PFSK-1 (cell line): ENCODE measurements around the gene HSF5.

Experiments used
- FOXP2 ChIP-seq: optimal IDR thresholded peaks from 2 replicates; pipeline ENCODE3; 2011; ENCODE audit warnings: borderline replicate concordance, control low read depth, inconsistent platforms; ENCODE audit not compliant: insufficient read depth; ENCODE audit errors: extremely low read length, extremely low read depth
- POLR2AphosphoS5 ChIP-seq: IDR thresholded peaks from 2 replicates; pipeline ENCODE4 v1.6.1; 2012; ENCODE audit warnings: low read depth, mild to moderate bottlenecking, control low read depth, low read length, moderate library complexity
- SIN3A ChIP-seq: IDR thresholded peaks from 2 replicates; pipeline ENCODE4 v1.6.1; 2012; ENCODE audit warnings: mild to moderate bottlenecking, low read length, moderate library complexity, borderline replicate concordance; ENCODE audit not compliant: insufficient read depth
- TAF1 ChIP-seq: IDR thresholded peaks from 2 replicates; pipeline ENCODE4 v1.6.1; 2012; ENCODE audit warnings: low read length, control low read depth, borderline replicate concordance; ENCODE audit not compliant: insufficient read depth
- TF ChIP-seq, protein P1 (sequence below), 2 experiments: IDR thresholded peaks; 2 replicates each; pipeline versions ENCODE4 v1.6.1 to v1.8.0; 2011 to 2012; ENCODE audit warnings: low read depth in 2 of 2, low read length in 2 of 2, control low read depth in 1 of 2, inconsistent platforms in 1 of 2, mild to moderate bottlenecking in 1 of 2, moderate library complexity in 1 of 2; ENCODE audit not compliant: insufficient read depth in 1 of 2

The HSF5 gene

GRCh38 chr17:58493506-58493905 lies 5.3 kb upstream of the HSF5 start:
- TF ChIP-seq TAF1 (no peak), POLR2AphosphoS5 (no peak), FOXP2 (no peak), SIN3A (no peak)
- TF ChIP-seq, protein P1, sequence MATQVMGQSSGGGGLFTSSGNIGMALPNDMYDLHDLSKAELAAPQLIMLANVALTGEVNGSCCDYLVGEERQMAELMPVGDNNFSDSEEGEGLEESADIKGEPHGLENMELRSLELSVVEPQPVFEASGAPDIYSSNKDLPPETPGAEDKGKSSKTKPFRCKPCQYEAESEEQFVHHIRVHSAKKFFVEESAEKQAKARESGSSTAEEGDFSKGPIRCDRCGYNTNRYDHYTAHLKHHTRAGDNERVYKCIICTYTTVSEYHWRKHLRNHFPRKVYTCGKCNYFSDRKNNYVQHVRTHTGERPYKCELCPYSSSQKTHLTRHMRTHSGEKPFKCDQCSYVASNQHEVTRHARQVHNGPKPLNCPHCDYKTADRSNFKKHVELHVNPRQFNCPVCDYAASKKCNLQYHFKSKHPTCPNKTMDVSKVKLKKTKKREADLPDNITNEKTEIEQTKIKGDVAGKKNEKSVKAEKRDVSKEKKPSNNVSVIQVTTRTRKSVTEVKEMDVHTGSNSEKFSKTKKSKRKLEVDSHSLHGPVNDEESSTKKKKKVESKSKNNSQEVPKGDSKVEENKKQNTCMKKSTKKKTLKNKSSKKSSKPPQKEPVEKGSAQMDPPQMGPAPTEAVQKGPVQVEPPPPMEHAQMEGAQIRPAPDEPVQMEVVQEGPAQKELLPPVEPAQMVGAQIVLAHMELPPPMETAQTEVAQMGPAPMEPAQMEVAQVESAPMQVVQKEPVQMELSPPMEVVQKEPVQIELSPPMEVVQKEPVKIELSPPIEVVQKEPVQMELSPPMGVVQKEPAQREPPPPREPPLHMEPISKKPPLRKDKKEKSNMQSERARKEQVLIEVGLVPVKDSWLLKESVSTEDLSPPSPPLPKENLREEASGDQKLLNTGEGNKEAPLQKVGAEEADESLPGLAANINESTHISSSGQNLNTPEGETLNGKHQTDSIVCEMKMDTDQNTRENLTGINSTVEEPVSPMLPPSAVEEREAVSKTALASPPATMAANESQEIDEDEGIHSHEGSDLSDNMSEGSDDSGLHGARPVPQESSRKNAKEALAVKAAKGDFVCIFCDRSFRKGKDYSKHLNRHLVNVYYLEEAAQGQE (IDR thresholded peaks at IDR 0.05; ENCODE audit: insufficient read depth in 1 of 2, low read depth in 2 of 2, low read length in 2 of 2) = no peak

DNA sequence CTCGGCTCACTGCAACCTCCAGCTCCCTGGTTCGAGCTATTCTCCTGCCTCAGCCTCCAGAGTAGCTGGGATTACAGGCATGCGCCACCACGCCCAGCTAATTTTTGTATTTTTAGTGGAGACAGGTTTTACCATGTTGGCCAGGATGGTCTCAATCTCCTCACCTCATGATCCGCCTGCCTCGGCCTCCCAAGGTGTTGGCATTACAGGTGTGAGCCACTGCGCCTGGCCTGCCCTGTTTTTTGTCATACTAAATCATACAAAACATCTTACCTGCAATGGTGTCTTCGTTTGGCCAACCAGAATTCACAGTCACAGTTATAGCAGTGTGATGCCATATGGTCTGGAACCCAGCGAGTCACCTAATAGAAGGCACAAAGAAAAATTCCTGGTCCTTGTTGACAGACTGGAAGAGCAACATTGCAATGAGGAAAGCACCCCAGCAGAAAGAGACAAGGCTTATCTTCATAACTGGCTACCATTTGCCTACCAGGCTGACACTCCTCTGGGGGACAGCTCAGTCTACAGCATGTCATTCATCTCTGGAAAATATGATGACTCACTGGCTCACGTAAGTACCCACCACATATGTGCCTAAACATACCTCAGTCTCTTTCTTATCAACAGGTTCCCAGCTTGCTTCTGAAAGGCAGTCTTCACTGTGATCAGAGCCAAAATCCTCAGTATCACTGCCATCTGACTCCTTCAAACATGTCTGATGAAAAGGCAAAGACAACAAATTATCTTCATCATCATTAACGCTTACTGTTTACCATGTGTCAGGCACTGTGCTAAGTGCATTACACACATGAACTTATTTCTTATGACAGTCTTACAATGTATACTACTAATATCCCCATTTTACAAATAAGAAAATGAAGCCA lies 4.3 kb upstream of the HSF5 start:
- no peak for TF ChIP-seq POLR2AphosphoS5
- TF ChIP-seq, protein P1 (IDR thresholded peaks at IDR 0.05; ENCODE audit: insufficient read depth in 1 of 2, low read depth in 2 of 2, low read length in 2 of 2) = no peak
- TF ChIP-seq FOXP2 = no peak
- TF ChIP-seq TAF1 = no peak
- no peak for TF ChIP-seq SIN3A

DNA sequence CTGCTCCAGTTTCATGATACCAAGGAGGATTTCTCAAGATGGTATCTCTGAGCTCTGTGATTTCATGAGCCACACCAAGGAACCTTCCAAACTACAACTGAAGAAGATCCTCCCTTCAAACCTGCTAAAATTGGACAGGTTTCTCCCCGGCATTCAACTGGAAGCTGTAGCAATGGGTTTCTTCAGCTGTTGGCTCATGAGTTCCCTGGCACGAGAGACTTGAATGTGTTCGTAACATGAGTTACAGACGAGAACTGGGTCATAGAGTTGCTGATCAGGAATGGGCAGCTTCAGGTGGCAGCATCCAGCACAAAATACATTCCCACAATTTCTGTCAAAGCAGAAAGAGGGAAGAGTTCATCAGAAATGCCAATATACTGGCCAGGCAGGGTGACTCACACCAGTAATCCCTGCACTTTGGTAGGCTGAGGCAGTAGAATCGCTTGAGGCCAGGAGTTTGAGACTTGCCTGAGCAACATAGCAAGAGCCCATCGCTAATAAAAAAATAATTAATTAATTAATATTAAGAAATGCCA lies 3.4 kb upstream of the HSF5 start:
- TF ChIP-seq TAF1 (no peak), POLR2AphosphoS5 (no peak), FOXP2 (no peak), SIN3A (no peak)
- TF ChIP-seq, protein P1 (IDR thresholded peaks at IDR 0.05; ENCODE audit: insufficient read depth in 1 of 2, low read depth in 2 of 2, low read length in 2 of 2) = no peak

- TF ChIP-seq, protein P1 (IDR thresholded peaks at IDR 0.05; ENCODE audit: insufficient read depth in 1 of 2, low read depth in 2 of 2, low read length in 2 of 2) = no peak
- no peak for TF ChIP-seq SIN3A
Observed at GRCh38 chr17:58488428-58488890, 251 bp upstream of the HSF5 start.
